GM18951 (cell line): ENCODE measurements around the gene BIRC2.

Experiments used
- POLR2A ChIP-seq: IDR thresholded peaks from 4 replicates; pipeline ENCODE4 v1.6.1; 2011; ENCODE audit warnings: mild to moderate bottlenecking; ENCODE audit not compliant: insufficient read length, insufficient read depth; ENCODE audit errors: extremely low read depth
- in situ Hi-C: fragments of 300-500 bp; cut with MboI; formaldehyde crosslinking; loops from one replicate; pipeline ENCODE4 v1.12.0; 2022; ENCODE audit warnings: low sequenced_read_pairs, mixed read lengths, inconsistent platforms; ENCODE audit not compliant: unreplicated experiment

BIRC2 gene

DNA sequence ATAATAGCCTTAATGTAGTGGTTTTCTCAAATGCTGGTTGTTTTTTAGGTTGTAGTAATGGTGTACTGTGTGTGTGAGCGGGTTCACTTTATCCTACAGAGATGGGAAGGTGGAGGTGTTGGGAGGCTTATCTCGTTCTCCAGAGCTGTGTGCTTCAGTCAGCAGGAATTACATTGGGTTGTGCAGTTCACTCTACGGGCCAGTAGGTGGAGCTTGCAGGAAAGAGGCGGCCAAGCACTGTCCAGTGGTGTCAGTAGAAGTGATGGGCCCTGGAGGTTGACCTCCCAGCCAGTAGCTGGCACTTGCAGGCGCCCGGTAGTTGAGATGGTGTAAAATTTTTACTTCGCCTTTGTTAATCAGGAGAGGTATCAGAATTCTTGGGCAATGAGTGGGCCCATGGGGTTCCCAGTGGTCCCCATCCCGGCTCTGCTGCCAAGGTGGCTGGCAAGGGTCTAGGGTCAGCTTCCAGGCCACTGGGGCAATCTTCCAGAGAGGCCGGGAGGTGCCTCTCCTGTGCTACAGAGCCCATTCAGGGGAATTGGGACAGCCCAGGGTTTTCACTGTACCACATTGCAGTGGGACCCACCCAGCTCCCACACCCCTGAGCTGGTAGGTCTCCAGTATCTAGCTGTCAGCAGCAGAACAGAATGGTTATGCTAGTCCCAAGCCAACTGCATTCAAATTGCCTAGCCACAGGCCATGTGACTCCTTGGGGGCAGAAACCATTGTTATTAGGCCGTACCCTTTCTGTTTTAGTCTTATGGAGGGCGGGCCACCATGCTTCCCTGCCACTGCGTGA, 43.9 kb downstream of the BIRC2 start:
- in situ Hi-C loops = no loop called here
- TF ChIP-seq POLR2A = no peak

DNA sequence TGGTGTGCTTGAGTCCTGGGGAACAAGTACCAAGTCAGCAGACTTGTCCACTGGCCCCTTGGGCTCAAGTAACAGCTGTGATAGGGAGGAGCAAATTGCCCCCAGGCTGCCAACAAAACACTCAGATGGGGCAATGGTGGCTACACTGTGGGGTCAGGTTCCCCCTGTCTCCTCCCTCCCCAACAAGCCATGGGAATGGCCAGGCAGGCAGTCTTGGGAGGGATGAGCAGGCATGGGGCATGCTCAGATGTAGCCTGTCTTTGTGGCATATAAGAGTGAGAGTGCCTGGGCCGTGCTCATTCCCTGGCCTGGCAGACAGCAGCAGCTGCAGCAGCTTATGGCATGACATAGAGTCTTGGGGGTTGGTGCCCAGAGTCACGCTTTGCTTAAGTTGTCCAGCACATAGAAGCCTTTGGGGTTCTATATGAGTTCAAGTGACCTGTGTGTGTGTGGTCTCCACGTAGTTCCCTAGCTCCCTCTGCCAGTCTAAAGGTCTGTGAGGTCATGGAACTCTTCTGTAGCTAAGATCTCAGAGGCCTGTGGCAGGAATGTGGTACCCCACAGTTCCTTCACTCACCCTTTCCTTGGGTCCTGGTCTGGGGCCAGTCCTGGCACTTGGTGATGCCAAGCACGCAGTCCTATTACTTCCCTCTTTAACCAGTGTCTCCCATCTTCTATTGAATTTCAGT, 44.7 kb downstream of the BIRC2 start:
- in situ Hi-C loops = no loop called here
- TF ChIP-seq POLR2A = no peak

DNA sequence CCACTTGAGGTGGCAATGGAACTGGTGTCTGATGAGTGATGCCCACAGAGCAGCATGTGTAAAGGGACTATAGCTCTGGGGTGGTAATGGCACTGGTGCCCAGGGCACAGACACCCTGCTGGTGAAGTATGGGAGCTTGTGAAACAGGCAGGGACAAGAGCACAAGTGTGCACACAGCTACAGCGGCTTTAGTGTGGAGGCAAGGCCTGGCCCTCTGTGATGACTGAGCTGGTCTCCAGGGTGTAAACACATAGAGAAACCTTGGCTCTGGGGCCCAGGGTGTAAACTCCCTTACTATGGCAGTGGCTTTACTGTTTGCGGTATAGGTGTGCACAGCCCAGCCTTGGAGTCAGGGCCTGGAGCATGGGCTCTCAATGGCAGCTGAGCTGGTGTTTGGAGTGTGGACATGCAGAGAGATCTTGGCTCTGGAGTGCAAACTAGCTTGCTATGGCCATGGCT, 46.3 kb downstream of the BIRC2 start:
- no peak for TF ChIP-seq POLR2A
- in situ Hi-C loops = no loop called here

DNA sequence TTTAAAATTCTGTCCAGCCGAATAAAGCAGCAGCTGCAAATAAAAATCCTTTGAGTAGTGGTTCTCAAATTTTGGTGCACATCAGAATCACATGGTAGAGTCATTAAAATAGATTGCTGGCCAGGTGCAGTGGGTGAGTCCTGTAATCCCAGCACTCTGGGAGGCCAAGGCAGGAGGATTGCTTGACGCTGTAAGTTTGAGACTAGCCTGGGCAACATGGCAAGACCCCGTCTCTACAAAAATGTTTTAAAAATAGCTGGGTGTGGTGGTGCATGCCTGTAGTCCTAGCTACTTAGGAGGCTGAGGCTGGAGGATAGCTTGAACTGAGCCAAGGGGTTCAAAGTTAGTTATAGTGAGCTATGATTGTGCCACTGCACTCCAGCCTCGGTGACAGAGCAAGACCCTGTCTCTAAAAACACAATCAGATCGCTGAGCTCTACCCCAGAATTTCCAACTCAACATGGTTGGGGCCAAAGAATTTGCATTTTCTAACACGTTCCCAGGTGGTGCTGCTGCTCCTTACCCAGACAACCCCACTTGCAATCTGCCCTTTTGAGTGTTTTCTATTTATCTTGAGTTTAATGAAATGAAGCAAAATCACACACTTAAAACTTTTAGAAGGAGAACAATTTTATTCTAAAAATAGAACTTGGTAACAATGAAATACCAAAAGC, 48.8 kb downstream of the BIRC2 start:
- TF ChIP-seq POLR2A = no peak
- in situ Hi-C loops = no loop called here

GRCh38 chr11:102396708-102397563, 49.9 kb downstream of the BIRC2 start:
- in situ Hi-C loops = no loop called here
- no peak for TF ChIP-seq POLR2A

GRCh38 chr11:102398297-102398696, 51.3 kb downstream of the BIRC2 start:
- TF ChIP-seq POLR2A = no peak
- in situ Hi-C loops = no loop called here

GRCh38 chr11:102399189-102399588, 52.2 kb downstream of the BIRC2 start:
- TF ChIP-seq POLR2A = no peak

GRCh38 chr11:102400603-102401002, 53.6 kb downstream of the BIRC2 start:
- TF ChIP-seq POLR2A = no peak
- in situ Hi-C loops = no loop called here

More at GRCh38 chr11:102399189-102399588, 52.2 kb downstream of the BIRC2 start:
- in situ Hi-C loops = no loop called here

GRCh38 chr11:102401905-102402304, 54.9 kb downstream of the BIRC2 start:
- in situ Hi-C loops = no loop called here
- TF ChIP-seq POLR2A = no peak

DNA sequence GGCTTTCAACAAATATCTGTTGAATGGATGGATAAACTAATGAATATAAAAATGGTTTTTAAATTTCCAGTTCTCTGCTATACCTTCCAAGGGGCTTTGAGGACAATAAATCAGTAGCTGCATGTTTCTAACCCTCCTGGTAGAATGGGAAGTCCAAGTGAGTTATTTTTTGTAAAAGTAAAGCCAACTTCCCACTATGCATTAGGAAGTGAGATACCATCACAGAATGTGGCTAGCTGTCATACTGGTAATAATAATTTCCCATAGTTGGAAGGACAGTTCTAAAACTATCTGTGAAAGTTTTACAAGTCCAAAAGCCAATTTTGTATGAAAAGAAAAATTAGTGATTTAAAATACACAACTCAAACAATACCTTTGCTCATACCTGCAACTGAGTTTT, 55.5 kb downstream of the BIRC2 start:
- in situ Hi-C loops = no loop called here
- no peak for TF ChIP-seq POLR2A

- TF ChIP-seq POLR2A = no peak
- in situ Hi-C loops = no loop called here
These were observed 58.5 kb downstream of the BIRC2 start for GRCh38 chr11:102405501-102405900.

GRCh38 chr11:102406099-102406498, 59.1 kb downstream of the BIRC2 start:
- no peak for TF ChIP-seq POLR2A
- in situ Hi-C loops = no loop called here

DNA sequence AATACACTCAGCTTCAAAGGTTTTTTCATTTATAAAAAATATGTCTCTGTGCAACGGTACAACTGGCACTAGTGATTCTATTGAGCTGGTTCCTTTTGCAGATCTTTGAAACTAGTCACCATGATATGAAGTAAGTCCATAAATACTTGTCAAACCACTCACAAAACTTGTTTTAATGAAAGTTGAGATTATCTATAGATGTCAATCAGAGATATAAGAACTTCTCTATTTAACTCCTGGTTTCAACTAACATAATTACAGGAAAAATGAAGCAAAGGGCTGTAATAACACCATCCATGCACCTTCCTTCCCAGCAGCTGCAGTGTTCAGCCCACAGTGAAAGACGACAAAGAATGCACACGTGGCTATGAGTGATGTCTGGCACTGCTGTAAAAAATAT, 60.9 kb downstream of the BIRC2 start:
- in situ Hi-C loops = no loop called here

GRCh38 chr11:102408339-102408738, 61.3 kb downstream of the BIRC2 start:
- no peak for TF ChIP-seq POLR2A
- in situ Hi-C loops = no loop called here

More for the DNA sequence above, 60.9 kb downstream of the BIRC2 start:
- no peak for TF ChIP-seq POLR2A
